Activated T-cell treated with anti-CD3 and anti-CD28 coated beads for 24 hours (primary cell): ENCODE data around the gene FASTKD1.
"Not testable (repeated sequence)": the region's sequence is repeated elsewhere in the genome, so short reads cannot be mapped to it uniquely, and the experiment has no call there.

Source experiments
- DNase-seq: peaks from one replicate; pipeline ENCODE4 v3.0.0-alpha.2; 2020; ENCODE audit warnings: low read depth

FASTKD1 gene, protein sequence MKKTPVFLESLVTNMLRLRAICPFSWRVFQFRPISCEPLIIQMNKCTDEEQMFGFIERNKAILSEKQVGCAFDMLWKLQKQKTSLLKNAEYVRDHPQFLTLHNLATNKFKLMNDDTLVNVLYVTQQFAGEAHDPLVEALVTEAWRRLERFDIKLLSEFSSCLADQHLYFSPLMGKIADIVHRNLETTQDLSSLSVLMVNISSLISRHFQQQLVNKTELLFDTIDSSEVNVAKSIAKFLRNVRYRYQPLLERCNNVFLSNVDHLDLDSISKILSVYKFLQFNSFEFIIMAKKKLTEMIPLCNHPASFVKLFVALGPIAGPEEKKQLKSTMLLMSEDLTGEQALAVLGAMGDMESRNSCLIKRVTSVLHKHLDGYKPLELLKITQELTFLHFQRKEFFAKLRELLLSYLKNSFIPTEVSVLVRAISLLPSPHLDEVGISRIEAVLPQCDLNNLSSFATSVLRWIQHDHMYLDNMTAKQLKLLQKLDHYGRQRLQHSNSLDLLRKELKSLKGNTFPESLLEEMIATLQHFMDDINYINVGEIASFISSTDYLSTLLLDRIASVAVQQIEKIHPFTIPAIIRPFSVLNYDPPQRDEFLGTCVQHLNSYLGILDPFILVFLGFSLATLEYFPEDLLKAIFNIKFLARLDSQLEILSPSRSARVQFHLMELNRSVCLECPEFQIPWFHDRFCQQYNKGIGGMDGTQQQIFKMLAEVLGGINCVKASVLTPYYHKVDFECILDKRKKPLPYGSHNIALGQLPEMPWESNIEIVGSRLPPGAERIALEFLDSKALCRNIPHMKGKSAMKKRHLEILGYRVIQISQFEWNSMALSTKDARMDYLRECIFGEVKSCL

GRCh38 chr2:169573160-169573973, at the start of gene FASTKD1:
Gene FASTKD1 (minus strand): TSS chr2:169573865. CDS start chr2:169572029, 1,836 bp downstream.
- DNase-seq: peak; percentile 88

- no peak for DNase-seq
These were observed 49.6 kb upstream of the FASTKD1 start for GRCh38 chr2:169623235-169623634.

DNA sequence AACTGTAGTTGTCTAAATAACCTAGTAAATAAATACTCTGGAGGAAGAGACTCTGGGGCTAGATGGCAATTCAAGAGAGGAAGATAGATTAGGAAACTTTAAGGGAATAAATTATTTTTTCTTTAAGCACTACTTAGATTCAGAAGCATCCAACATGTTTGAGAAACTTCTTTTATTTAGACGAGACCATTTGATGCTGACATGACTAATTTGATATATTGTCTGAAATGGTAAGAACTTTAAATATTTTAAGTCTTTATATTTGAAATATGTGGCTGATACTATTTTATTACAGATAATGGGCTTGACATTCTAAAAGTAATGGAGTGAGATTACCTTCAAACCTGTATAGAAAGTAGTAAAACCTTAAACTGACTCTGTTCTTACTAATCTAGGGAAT, 46.8 kb upstream of the FASTKD1 start:
- DNase-seq: no peak

- DNase-seq: no peak
These were observed 46.3 kb upstream of the FASTKD1 start for GRCh38 chr2:169619946-169620345.

- DNase-seq: not testable (repeated sequence)
These were observed 42.3 kb upstream of the FASTKD1 start for GRCh38 chr2:169615982-169616381.

DNA sequence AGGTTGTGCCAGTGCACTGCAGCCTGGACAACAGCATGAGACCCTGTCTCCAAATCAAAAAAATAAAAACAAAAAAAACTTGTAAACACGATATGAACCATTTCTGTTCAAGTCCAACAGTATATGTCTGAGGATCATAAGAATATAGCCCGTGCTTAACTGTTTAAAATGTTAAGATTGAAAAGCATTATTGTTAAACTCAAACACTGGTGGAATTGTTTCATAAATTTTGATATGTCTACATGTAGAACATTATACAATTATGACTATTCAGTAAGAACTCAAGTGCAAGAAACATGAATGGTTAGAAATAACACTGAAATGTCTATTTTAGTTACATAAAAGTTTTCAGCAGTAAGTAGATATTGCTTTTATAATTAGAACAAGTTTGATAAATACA, 40.2 kb upstream of the FASTKD1 start:
- no peak for DNase-seq

DNA sequence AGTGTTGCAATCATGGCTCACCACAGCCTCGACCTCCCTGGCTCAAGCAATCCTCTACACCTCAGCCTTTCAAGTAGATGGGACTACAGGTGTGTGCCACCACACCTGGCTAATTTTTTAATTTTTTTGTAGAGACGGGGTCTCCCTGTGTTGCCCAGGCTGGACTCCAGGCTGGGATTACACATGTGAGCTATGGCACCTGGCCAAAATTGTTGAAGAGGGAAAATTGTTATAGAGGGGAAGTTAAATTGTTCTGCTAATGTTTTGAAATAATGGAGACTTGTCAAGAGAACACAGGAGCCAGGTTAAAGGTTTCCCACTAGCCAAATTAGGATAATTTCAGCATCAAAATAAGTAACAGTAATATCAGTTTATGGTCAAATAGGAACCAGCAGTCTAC, 35.6 kb upstream of the FASTKD1 start:
- no peak for DNase-seq

GRCh38 chr2:169599568-169599967, 25.9 kb upstream of the FASTKD1 start:
- DNase-seq: no peak

GRCh38 chr2:169598982-169599381, 25.3 kb upstream of the FASTKD1 start:
- no peak for DNase-seq

GRCh38 chr2:169596546-169596945, 22.9 kb upstream of the FASTKD1 start:
- not testable (repeated sequence) for DNase-seq

DNA sequence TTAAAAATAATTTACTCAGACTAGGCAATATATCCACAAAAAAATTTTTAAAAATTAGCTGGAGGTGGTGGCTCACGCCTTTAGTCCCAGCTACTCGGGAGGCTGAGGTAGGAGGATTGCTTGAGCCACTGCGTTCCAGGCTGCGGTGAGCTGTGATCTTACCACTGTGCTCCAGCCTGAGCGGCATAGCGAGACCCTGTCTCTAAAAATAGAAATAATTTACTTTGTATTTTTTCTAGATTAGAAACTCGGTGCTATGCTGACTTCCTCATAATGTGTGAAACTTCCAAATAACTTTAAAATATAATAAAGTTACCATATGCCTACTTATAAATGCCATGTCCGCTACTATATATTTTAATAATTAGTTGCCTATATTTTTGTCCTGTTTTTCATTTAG, 17.1 kb upstream of the FASTKD1 start:
- no peak for DNase-seq

DNA sequence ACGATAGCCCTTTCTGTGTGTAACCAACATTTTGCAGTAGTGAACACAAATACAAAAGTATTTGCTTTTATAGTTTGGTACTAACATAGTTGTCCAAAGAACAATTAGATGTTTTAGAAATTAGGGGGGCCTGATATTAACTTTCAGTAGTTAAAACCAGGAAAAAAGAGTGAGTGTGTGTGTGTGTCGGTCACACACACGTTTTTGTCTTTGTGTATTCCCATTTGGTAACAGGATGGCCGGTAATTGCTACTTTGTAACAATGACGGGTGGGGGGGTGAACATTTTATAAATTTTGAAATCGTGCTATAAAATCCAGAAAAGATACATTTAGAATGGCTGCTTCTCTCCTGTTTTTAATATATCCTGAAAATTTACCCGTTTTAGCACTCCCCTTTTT, 12.0 kb upstream of the FASTKD1 start:
- DNase-seq: no peak

DNA sequence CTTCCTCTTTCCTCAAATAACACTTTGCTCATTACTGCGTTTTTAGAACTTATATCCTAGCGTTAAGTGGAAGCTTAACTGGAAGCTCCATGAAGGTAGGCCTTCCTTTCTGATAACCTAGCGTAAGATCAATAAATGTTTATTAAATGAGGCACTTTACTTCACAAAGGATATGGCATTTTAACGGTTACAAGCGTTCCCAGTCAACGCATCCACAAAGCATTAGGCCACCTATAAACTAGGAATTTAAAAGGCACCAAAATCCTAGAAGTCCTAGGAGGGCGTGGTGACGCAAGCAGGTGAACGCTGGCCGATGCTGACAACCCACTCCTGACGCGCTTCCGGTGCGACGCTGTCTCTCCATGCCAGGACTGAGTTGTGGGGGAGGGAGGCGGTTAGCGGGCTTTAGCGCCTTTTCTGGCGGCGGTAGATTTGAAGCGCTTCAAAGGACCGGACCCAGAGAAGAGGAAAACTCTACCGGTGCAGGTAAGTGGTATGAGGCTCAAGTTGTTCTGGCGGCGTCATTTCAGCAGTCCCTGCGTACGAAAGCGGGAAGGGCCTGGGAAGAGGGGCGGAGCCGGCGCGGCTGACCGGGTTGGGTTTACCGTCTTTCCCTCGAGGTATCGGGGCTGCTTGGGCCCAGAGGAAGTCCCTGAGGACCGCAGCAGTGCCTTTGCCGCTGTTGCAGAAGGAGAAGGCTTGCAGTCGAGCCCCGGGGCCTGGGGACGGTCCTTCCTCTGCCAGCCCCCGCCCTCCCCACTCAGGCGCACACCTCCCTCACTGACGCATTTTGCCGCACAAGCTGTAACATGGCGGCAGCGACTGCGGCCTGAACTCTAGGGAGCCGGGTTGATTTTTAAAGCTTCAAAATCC, 10.6 kb upstream of the FASTKD1 start, which contains the start of gene PPIG:
Gene PPIG, plus strand, starts transcription at position 347 of the 873 bp plus-strand sequence. CDS start 19,691 bp downstream, outside the sequence.
- DNase-seq: peak; percentile 79

DNA sequence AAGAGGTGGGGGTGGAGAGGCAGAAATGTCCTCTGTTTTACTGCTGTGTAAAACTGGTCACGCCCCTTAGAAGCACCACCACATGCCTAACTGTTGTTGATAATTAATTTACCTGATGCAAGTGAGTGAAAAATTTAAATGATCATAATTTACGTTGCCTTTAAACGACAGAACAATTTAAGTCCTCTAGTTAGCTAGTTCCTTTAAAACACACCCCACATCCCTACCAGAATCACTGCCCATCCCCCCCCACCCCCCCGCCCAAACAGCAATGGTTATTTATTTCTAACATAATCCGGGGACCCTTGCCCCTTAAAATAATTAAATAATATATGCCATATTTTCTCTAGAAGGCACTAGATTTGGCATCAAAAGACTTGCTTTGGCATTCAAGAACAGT, 9.9 kb upstream of the FASTKD1 start:
- DNase-seq: no peak

GRCh38 chr2:169582552-169583266, 9.0 kb upstream of the FASTKD1 start:
- DNase-seq: not testable (repeated sequence)

DNA sequence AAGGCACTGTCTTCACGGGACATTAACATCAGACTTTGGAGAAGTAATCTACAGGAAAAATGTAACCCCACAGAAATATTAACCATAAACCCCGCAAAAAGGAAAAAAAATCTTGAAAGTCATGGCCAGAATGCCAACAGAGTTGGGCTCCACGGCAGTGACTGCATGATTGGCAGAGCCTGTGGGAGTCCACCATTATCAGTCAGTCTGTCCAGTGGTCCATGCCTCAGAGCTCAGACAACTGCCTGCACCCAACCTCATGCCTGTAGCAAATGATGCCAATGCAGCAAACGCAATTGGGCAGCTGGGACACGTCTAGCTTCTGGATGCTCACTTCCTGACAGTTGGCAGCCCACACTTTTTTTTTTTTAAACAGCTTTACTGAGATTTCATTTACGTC, 5.4 kb upstream of the FASTKD1 start:
- no peak for DNase-seq

GRCh38 chr2:169575264-169575663, 1.6 kb upstream of the FASTKD1 start:
- DNase-seq: not testable (repeated sequence)

GRCh38 chr2:169574539-169574938, 874 bp upstream of the FASTKD1 start:
- DNase-seq: not testable (repeated sequence)

GRCh38 chr2:169573974-169574299, 272 bp upstream of the FASTKD1 start:
- DNase-seq: no peak

- no peak for DNase-seq
These were observed 875 bp downstream of the FASTKD1 start for GRCh38 chr2:169572821-169573159.

DNA sequence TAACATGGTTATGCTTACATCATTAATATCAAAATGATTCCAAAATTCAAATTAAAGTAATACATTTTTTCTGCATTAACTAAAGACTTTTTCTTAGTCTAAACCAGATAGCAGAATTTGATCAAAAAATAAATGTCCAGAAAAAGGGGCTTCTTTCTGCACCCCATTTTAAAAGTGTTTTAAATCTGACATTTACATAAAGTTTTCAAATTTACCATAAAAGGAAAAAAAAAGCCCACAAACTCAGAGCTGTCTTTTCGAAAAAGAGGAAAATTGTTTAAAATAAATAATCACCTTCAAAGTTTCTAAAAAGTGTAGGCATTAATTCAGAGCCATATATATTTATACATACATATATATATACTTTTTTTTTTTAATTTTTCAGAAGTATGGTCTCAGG, 1.5 kb downstream of the FASTKD1 start:
- no peak for DNase-seq
